Measurements from ENCODE around the gene TTC24.

GRCh38 chr1:156566436-156566835 is 13.1 kb upstream of the TTC24 start:
- TF ChIP-seq YY1 (IDR thresholded peaks at IDR 0.05; ENCODE audit: low read depth) (no peak), REST (IDR thresholded peaks at IDR 0.05; ENCODE audit: low read depth) (no peak), EP300 (IDR thresholded peaks at IDR 0.05; ENCODE audit: borderline replicate concordance) (no peak), CREB1 (IDR thresholded peaks at IDR 0.05; ENCODE audit: low read depth) (no peak)
- TF ChIP-seq, protein P1, sequence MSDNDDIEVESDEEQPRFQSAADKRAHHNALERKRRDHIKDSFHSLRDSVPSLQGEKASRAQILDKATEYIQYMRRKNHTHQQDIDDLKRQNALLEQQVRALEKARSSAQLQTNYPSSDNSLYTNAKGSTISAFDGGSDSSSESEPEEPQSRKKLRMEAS (IDR thresholded peaks at IDR 0.05), result no peak

All from Ishikawa (cell line).